Measurements from ENCODE around the gene MRRF.

GRCh38 chr9:122221183-122221811 lies 43.4 kb upstream of the MRRF start:
- TF ChIP-seq EZH2 (IDR thresholded peaks at IDR 0.05; ENCODE audit: insufficient read depth, poor library complexity, severe bottlenecking): peak; percentile 17
- 0 out of 2 replicates have a peak, but pooled peaks have one; percentile 14 for TF ChIP-seq EZH2phosphoT487 (IDR thresholded peaks at IDR 0.05; ENCODE audit: insufficient read depth, low read depth)
